Epidermal melanocyte (primary cell): ENCODE measurements around the gene STRN4.
"Not testable (repeated sequence)": the region's sequence is repeated elsewhere in the genome, so short reads cannot be mapped to it uniquely, and the experiment has no call there.

Source experiments
- DNase-seq: peaks from one replicate; pipeline ENCODE4 v3.0.0; 2011; ENCODE audit warnings: low spot score; ENCODE audit not compliant: insufficient read length

STRN4 gene

DNA sequence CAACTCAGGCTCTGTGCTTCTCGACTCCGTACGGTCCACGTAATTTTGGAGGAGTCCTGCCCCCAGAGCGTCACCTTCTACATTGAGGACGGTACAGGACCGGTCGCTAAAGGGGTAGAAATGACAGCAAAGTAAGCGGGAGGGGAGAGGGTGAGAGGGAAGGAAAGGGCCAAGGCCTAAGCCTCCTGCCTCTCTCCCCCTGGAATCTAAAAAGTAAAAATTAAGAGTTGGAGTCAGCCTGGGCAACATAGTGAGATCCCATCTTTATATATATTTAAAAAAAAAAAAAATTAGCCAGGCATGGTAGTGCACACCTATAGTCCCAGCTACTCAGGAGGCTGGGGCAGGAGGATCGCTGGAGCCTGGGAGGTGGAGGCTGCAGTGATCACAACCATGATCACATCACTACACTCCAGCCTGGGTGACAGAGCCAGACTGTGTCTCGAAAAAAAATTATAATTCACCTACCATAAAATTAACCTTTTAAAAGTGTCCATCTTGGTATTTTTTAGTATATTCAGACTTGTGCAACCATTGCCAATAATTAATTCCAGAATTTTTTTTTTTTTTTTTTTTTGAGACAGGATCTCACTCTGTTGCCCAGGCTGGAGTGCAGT is 29.5 kb upstream of the STRN4 start:
- DNase-seq = no peak

DNA sequence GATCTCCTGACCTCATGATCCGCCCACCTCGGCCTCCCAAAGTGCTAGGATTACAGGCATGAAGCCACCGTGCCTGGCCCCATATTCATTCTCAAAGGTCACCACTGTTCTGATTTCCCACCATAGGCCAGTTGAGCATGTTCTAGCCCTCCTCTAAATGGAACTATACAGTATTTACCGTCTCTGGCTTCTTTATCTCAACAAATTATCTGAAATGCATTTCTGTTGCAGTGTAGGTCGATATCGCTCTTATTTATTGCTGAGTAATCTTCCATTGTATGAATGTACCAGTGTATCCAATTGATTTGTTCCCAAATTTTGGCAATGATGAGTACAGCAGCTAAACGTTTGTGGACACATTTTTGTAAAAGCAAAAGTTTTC is 26.8 kb upstream of the STRN4 start:
- DNase-seq = no peak

DNA sequence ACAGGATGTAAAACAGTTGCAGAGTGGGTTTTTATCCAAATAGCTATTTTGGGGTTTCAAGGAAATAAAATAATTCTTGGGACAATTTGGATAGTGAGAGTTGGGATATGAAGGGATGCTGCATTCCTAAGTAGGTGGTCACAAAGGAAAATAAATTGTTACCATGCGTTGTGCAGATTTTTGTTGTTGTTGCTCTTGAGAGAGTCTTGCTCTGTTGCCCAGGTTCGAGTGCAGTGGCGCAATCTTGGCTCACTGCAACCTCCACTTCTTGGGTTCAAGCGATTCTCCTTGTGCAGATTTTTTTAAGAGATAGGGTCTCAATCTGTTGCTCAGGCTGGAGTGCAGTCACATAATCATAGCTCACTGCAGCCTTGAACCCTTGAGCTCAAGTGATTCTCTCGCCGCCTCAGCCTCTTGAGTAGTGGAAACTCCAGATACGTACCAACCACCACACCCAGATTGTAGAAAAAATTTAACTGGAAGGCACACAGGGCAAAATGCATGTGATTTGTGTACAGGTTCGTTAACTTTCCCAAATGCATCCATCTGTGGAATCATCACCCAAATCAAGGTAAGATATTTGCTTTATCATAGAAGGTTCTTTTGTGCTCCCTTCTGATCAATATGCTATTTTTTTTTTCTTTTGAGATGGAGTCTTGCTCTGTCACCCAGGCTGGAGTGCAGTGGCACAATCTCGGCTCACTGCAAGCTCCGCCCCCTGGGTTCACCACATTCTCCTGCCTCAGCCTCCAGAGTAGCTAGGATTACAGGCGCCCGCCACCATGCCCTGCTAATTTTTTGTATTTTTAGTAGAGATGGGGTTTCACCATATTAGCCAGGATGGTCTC is 26.1 kb upstream of the STRN4 start:
- DNase-seq = no peak

DNA sequence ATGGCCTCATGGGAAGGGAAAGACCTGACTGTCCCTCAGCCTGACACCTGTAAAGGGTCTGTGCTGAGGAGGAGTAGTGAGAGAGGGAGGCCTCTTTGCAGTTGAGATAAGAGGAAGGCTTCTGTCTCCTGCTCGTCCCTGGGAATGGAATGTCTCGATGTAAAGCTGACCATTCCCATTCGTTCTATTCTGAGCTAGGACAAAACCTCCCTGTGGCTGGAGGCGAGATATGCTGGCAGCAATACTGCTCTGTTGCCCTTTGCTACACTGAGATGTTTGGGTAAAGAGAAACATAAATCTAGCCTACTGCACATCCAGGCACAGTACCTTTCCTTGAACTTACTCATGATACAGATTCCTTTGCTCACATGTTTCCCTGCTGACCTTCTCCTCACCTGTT is 22.5 kb upstream of the STRN4 start:
- DNase-seq = not testable (repeated sequence)

DNA sequence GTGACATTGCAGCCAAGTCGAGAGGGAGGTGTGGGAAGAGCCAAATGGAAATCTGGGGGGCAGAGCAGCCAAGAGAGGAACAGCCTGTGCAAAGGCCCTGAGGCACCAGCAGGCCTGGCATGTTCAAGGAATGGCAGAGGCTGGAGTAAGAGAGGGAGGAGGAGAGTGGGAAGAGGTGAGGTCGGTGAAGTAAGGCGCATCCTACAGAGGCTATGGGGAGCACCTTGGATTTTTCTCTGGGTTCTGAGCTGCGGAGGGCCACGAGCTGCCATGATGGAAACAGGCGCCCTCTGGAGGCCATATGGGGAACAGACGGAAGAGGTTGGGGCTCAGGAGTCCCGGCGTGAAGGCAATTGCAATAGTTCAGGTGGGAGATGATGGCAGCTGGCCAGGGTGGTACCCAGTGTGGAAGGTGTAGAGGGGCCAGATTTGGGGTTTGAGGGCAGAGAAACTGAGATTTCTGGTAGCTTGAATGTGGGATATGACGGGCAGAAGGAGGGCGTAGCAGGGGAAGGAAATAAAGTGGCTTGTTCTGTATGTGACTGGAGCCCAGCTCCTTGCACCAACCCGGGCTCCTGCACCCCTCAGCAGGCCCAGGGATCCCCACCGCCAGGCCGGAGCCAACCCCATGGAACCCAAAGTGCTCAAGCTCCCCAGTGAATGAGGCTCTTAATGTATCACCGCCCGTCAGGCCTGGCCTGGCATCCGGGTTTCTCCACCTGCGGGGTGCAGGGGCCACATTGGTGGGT is 20.5 kb upstream of the STRN4 start:
- no peak for DNase-seq

DNA sequence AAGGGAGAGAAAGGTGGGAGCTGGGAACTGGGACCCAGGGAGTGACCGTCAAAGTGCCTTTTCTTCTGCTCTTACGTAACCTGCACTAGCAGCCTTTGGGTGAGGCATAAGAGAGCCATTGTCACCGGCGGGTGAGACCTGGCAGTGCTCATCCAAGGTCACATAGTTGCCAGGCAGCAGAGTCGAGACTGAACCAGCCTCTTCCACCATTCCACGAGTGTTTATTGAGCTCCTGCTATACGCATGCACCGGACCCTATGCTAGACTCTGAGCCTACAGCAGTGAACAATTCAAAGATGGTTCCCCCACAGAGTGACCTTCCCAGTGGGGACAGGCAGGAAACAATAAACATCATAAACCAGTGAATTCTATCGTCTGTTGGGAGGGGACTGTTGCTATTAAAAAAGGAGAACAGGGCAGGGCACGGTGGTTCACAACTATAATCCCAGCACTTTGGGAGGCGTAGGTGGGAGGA is 18.6 kb upstream of the STRN4 start:
- no peak for DNase-seq

DNA sequence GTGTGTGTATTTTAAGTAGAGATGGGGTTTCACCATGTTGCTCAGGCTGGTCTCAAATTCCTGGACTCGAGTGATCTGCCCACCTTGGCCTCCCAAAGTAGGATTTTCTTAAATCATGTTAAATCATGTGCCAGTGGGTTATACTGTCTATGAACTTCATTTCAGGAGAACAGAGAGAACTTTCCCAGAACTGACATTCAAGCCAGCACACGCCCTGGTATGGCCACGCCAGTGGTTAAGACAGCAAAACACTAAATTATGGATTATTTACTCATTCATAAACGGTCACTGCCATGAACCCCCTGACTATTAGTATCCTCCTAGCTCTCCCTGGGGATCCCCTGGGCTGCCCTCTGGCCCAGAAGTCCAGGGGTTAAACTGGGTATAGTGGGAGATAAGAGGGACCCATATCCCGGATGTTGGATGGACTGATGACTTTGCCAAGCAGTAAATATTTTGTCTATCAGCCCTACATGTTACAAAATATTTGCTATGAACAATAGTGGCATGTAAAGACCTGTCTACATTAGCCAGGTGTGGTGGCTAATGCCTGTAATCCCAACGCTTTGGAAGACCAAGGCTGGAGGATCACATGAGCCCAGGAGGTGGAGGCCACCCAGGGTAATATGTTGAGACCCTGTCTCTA is 16.1 kb upstream of the STRN4 start:
- DNase-seq = no peak

DNA sequence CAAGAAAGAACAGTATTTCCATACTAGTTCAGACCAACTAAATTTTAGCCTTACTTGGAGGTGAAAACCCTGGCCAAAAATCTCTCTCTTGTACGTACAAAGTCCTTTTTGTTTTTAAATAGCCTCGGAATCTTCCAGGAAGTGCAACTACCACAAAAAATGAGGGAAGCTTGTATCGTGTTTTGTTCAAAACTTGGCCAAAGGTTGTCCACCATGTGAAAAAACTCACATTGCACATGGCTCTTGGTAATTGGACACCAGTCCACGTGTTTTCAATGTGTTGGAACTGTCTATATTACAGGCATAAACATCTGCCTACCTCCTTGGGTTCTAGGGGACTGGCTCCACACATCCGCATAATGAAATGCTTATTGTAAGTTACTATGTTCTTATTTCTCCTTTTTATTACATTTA is 15.2 kb upstream of the STRN4 start:
- DNase-seq = peak; percentile 71

DNA sequence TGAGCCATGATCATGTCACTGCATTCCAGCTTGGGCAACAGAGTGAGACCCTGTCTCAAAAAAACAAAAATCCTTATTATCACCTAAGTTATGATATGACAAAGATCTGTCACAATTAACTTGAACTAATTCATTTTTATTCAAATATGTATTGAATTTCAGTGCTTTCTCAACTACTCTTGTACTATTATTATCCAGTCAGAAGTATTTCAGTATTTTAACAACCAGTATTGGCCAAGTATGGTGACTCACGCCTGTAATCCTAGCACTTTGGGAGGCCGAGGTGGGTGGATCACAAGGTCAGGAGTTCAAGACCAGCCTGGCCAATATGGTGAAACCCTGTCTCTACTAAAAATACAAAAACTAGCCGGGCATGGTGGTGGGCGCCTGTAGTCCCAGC is 14.6 kb upstream of the STRN4 start:
- DNase-seq = not testable (repeated sequence)

DNA sequence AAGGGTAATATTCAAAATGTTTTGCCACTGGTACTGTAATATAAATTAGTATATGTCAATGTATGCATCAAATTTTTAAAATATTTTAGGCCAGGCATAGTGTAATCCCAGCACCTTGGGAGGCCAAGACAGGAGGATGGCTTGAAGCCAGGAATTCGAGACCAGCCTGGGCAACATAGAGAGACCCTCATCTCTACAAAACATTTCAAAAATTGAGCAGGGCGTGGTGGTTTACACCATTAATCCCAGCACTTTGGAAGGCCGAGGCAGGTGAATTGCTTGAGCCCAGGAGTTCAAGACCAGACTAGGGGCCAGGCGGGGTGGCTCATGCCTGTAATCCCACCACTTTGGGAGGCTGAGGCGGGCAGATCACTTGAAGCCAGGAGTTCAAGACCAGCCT is 14.1 kb upstream of the STRN4 start:
- DNase-seq = no peak

DNA sequence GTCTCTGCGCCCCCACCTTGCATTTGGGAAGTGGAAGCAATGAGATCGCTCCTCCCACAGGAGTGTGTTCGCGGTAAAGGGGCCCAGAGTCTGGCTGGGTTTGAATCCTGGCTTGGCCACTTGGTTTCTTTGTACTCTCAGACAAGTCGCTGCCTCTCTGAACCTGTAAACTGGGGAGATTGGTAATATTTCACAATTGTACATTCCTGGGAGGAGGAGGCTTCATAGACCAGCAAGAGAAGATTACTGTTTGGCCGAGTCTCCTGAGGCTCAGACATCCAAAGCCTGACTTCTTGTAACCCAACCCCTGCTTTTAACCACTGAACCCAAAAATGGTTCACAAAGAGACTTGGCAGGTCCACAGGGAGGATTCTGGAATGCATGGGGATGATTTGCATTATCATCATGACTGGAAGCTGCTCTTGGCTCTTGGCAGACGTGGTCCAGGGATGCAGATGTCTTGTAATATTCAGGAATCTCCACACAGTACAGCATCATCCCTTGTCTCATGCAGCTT is 13.6 kb upstream of the STRN4 start:
- peak; percentile 83 for DNase-seq

DNA sequence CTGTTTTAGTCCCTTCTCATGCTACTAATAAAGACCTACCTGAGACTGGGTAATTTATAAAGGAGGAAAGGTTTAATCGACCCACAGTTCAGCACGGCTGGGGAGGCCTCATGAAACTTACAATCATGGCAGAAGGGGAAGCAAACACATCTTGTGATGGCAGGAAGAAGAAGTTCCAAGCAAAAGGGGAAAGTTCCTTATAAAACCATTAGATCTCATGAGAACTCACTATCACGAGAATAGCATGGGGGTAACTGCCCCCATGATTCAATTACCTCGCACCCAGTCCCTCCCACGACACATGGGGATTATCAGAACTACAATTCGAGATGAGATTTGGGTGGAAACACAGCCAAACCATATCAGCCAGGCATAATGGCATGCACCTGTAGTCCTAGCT is 13.0 kb upstream of the STRN4 start:
- DNase-seq = no peak

DNA sequence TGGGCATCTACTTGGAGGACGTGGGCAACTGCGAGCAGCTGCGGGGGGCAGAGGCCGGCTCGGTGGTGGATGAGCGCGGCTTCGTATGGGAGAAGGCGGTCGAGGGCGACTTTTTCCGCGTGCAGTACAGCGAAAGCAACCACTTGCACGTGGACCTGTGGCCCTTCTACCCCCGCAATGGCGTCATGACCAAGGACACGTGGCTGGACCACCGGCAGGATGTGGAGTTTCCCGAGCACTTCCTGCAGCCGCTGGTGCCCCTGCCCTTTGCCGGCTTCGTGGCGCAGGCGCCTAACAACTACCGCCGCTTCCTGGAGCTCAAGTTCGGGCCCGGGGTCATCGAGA is 10.3 kb upstream of the STRN4 start:
- no peak for DNase-seq

DNA sequence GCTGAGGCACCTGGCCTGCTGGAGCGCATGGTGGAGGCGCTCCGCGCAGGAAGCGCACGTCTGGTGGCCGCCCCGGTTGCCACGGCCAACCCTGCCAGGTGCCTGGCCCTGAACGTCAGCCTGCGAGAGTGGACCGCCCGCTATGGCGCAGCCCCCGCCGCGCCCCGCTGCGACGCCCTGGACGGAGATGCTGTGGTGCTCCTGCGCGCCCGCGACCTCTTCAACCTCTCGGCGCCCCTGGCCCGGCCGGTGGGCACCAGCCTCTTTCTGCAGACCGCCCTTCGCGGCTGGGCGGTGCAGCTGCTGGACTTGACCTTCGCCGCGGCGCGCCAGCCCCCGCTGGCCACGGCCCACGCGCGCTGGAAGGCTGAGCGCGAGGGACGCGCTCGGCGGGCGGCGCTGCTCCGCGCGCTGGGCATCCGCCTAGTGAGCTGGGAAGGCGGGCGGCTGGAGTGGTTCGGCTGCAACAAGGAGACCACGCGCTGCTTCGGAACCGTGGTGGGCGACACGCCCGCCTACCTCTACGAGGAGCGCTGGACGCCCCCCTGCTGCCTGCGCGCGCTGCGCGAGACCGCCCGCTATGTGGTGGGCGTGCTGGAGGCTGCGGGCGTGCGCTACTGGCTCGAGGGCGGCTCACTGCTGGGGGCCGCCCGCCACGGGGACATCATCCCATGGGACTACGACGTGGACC is 9.7 kb upstream of the STRN4 start:
- DNase-seq = no peak

DNA sequence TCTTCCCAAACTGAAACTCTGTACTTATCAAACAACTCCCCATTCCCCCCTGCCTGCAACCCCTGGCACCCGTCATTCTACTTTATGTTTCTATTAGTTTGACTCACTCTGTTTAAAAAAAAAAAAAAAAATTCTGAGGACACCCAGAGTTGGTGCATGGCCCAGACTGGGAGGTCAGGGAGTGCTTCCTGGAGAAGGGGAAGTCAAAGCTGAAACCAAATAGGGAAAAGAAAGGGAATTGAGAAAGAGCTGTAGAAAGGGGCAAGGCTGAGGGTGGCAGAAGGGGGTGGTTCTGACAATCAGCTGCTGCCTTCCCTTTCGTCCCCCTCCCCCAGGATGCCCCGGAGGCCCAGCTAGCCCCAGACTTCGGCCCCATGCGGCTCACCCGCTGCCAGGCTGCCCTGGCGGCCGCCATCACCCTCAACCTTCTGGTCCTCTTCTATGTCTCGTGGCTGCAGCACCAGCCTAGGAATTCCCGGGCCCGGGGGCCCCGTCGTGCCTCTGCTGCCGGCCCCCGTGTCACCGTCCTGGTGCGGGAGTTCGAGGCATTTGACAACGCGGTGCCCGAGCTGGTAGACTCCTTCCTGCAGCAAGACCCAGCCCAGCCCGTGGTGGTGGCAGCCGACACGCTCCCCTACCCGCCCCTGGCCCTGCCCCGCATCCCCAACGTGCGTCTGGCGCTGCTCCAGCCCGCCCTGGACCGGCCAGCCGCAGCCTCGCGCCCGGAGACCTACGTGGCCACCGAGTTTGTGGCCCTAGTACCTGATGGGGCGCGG is 9.0 kb upstream of the STRN4 start:
- DNase-seq = no peak

DNA sequence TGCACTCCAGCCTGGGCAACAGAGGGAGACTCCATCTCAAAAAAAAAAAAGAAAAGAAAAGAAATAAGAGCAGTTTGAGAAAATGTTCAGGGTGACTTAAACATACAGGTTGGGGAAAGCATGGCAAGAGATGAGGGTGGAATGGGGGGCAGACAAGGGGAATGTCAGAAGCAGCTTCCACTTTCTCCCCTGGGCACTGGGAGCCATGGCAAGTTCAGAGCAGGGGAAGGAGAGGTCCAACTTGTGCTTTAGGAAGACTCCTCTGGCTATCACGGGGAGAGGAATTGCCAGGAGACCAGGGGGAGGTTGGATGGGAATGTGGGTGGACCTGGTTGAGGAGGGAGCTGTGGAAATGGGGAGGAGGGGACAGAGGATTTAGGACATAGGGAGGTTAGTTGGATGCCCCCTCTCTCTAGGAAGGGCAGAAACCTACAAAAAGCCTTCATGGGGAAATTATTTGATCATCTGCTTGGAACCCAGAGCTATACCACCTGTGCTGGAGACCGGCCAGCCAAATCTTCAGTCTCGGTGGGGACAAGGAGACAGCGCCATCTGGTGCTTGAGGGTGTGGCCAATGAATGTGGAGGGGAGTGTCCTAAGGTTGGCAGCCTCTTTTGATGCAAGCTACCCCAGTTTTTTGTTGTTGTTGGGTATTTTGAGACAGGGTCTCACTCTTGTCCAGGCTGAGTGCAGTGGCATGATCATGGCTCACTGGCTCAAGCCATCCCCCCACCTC is 7.3 kb upstream of the STRN4 start:
- DNase-seq = no peak

DNA sequence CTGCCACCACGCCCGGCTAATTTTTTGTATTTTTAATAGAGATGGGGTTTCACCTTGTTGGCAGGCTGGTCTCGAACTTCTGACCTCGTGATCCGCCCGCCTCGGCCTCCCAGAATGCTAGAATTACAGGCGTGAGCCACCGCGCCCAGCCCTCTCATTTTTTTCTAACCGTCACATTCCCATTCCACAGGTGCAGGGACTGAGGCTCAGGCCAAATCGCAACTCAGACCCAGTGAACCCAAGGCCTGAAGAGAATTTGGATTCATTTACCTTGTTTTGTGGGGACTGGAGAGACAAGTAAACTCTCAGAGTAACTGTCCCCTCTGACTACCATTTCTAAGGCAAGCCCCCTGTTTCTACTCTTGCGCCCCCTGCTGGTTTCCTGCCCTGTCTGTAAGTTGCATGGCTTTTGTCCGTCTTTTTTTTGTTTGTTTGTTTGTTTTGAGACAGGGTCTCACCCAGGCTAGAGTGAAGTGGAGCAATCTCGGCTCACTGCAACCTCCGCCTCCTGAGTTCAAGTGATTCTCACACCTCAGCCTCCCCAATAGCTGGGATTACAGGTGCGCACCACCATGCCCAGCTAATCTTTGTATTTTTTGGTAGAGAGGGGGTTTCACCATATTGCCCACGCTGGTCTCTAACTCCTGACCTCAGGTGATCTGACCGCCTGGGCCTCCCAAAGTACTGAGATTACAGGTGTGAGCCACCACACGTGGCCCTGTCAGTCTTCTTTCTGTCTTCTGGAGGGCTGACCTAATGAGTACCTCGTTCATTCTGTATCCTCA is 2.3 kb upstream of the STRN4 start:
- peak; percentile 88 for DNase-seq

DNA sequence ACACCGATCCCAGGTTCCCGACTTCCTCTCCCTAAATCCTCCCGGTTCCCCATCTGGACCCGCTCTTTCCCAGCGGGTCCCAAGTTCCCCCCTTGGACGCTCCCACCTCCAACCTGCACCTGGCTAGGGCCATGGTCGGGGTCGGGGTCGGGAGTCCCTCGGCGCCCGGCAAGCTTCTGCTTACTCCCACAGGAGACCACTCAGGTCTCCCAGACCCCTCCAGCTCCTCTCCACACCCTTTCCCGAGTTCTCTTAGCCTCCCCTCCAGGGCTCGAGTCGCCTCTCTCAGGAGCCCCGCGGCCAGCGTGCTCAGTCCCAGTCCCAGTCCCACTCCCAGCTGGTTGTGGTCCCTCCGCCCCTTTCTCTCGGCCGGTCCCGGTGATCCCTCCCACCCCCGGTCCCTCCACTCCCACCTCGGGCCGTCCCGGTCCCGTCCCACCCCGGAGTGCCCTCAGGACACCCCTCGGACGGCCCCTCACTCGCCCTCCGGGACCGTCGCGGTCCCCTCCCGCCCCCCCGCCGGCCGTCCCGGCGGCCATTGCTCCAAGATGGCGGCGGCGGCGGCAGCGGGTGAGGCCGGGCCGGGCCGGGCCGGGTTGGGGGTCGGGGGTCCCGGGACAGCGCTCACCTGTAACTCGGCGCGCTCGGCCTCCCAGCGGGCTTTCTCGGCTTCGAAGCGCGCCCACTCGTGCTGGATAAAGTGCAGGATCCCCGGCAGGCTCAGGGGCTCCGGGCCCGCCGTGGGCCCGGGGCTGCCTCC is 549 bp downstream of the STRN4 start, which contains the start of gene FKRP:
FKRP (plus strand) TSS at position 537 of the 760 bp plus-strand sequence. CDS start 9,394 bp downstream, outside the sequence.
- no peak for DNase-seq
